GM18951 (cell line): ENCODE measurements around the gene SLC51A.

Source experiments
- POLR2A ChIP-seq: IDR thresholded peaks from 4 replicates; pipeline ENCODE4 v1.6.1; 2011; ENCODE audit warnings: mild to moderate bottlenecking; ENCODE audit not compliant: insufficient read length, insufficient read depth; ENCODE audit errors: extremely low read depth
- in situ Hi-C: fragments of 300-500 bp; cut with MboI; formaldehyde crosslinking; loops from one replicate; pipeline ENCODE4 v1.12.0; 2022; ENCODE audit warnings: low sequenced_read_pairs, mixed read lengths, inconsistent platforms; ENCODE audit not compliant: unreplicated experiment

SLC51A gene

GRCh38 chr3:196280689-196281440 lies 64.5 kb downstream of the SLC51A start:
- in situ Hi-C loops: no loop called here
- TF ChIP-seq POLR2A: no peak

GRCh38 chr3:196281962-196282361 lies 65.6 kb downstream of the SLC51A start:
- no peak for TF ChIP-seq POLR2A
- in situ Hi-C loops: no loop called here
